Smooth muscle cell (in vitro differentiated cells): ENCODE data around the gene NFE2L3. TPM values are rescaled to one million over a fixed set of nuclear protein-coding genes. Genes with fewer than 3 reads are reported as not detected.

Experiments used
- polyA plus RNA-seq: library from polyadenylated mRNA; unstranded; fragments of >200 nt; fragmentation: Nextera tagmentation; extraction: Ambion mirVana; gene quantifications from 2 replicates; pipeline ENCODE4 v1.2.1, GENCODE V29; 2016
- total RNA-seq: library from RNA; depleted of rRNA; stranded (reverse); fragments of >200 nt; gene quantifications from 2 replicates; pipeline ENCODE4 v1.2.3, GENCODE V29; 2014

The NFE2L3 gene
- total and polyA plus RNA-seq, 2 experiments from 2014 or later: 2.4 to 5.5 TPM

Other genes with a start within 250 kb of the NFE2L3 start
- 158 and 173 TPM in 2 replicates for gene HNRNPA2B1, start 48.5 kb downstream of the NFE2L3 start, total RNA-seq
- 393 and 438 TPM in 2 replicates for gene HNRNPA2B1, start 48.5 kb downstream of the NFE2L3 start, polyA plus RNA-seq
- 156 and 181 TPM in 2 replicates for gene CBX3, start 49.5 kb downstream of the NFE2L3 start, total RNA-seq
- gene CBX3, start 49.5 kb downstream of the NFE2L3 start, polyA plus RNA-seq: 118 and 119 TPM in 2 replicates
- gene SNX10, start 139.7 kb downstream of the NFE2L3 start, total RNA-seq: 2.2 and 3.1 TPM in 2 replicates
- 1.1 and 1.6 TPM in 2 replicates for gene SNX10, start 139.7 kb downstream of the NFE2L3 start, polyA plus RNA-seq